Effector memory CD4-positive, alpha-beta T cell (primary cell): ENCODE results near the gene XPR1.

Experiments used
- DNase-seq, 3 donors: peaks; one replicate each; pipeline ENCODE4 v3.0.0-alpha.2; 2020
- H3K27ac ChIP-seq: 2 replicates; pipeline ENCODE4 v1.7.0; 2013; ENCODE audit warnings: mild to moderate bottlenecking, low read length, moderate library complexity; ENCODE audit not compliant: insufficient read depth, poor library complexity, severe bottlenecking
- H3K27me3 ChIP-seq: replicated peaks from 2 replicates; pipeline ENCODE4 v1.7.0; 2013; ENCODE audit warnings: mild to moderate bottlenecking, low read length; ENCODE audit not compliant: insufficient read depth, control insufficient read depth, poor library complexity, severe bottlenecking
- H3K36me3 ChIP-seq: 2 replicates; pipeline ENCODE4 v1.7.0; 2013; ENCODE audit warnings: mild to moderate bottlenecking, low read length, moderate library complexity; ENCODE audit not compliant: control insufficient read depth, insufficient read depth
- H3K4me1 ChIP-seq: 2 replicates; pipeline ENCODE4 v1.7.0; 2013; ENCODE audit warnings: low read length, mild to moderate bottlenecking; ENCODE audit not compliant: control insufficient read depth, insufficient read depth, poor library complexity, severe bottlenecking
- H3K4me3 ChIP-seq: 2 replicates; pipeline ENCODE4 v1.7.0; 2013; ENCODE audit warnings: low read length, low read depth, mild to moderate bottlenecking; ENCODE audit not compliant: insufficient read depth, poor library complexity, severe bottlenecking
- H3K9me3 ChIP-seq: 2 replicates; pipeline ENCODE4 v1.7.0; 2013; ENCODE audit warnings: mild to moderate bottlenecking, low read length, moderate library complexity; ENCODE audit not compliant: control insufficient read depth

The XPR1 gene

GRCh38 chr1:180598333-180598974 lies 33.4 kb upstream of the XPR1 start:
- Histone ChIP-seq H3K27me3 (no peaks in the 10 kb centered on the region), H3K4me3 (no peak overlapping the region), H3K36me3 (no peaks in the 10 kb centered on the region), H3K9me3 (no peaks in the 10 kb centered on the region), H3K27ac (no peak overlapping the region), H3K4me1 (no peaks in the 10 kb centered on the region)
- DNase-seq = no peak

GRCh38 chr1:180600343-180600742 lies 31.5 kb upstream of the XPR1 start:
- DNase-seq = no peak
- Histone ChIP-seq H3K4me3 (no peak overlapping the region), H3K27ac (no peak overlapping the region), H3K4me1 (no peaks in the 10 kb centered on the region), H3K27me3 (no peaks in the 10 kb centered on the region), H3K36me3 (no peaks in the 10 kb centered on the region), H3K9me3 (no peaks in the 10 kb centered on the region)

GRCh38 chr1:180601512-180601911 lies 30.3 kb upstream of the XPR1 start:
- H3K9me3 ChIP-seq = no peaks in the 10 kb centered on the region
- no peak for DNase-seq
- H3K27me3 ChIP-seq = no peaks in the 10 kb centered on the region
- no peaks in the 10 kb centered on the region for H3K36me3 ChIP-seq
- H3K4me1 ChIP-seq = no peaks in the 10 kb centered on the region
- H3K27ac ChIP-seq = no peak overlapping the region
- H3K4me3 ChIP-seq = no peak overlapping the region

GRCh38 chr1:180603223-180603849 lies 28.5 kb upstream of the XPR1 start:
- Histone ChIP-seq H3K27me3 (no peaks in the 10 kb centered on the region), H3K9me3 (no peaks in the 10 kb centered on the region), H3K4me1 (no peaks in the 10 kb centered on the region), H3K4me3 (no peak overlapping the region), H3K36me3 (no peaks in the 10 kb centered on the region), H3K27ac (no peak overlapping the region)
- DNase-seq = no peak

- no peak overlapping the region for H3K27ac ChIP-seq
- no peaks in the 10 kb centered on the region for H3K4me1 ChIP-seq
- no peak for DNase-seq
- no peaks in the 10 kb centered on the region for H3K36me3 ChIP-seq
- H3K9me3 ChIP-seq = no peaks in the 10 kb centered on the region
- no peaks in the 10 kb centered on the region for H3K27me3 ChIP-seq
- H3K4me3 ChIP-seq = no peak overlapping the region
Measured at GRCh38 chr1:180603850-180604226, 28.0 kb upstream of the XPR1 start.

- Histone ChIP-seq H3K27ac (no peak overlapping the region), H3K4me1 (no peaks in the 10 kb centered on the region), H3K27me3 (no peaks in the 10 kb centered on the region), H3K4me3 (no peak overlapping the region), H3K36me3 (no peaks in the 10 kb centered on the region), H3K9me3 (no peaks in the 10 kb centered on the region)
- no peak for DNase-seq
Measured at GRCh38 chr1:180606155-180606554, 25.7 kb upstream of the XPR1 start.

- Histone ChIP-seq H3K36me3 (no peaks in the 10 kb centered on the region), H3K27ac (no peak overlapping the region), H3K4me1 (no peaks in the 10 kb centered on the region), H3K4me3 (no peak overlapping the region), H3K9me3 (no peaks in the 10 kb centered on the region), H3K27me3 (no peaks in the 10 kb centered on the region)
- DNase-seq = no peak
Measured at GRCh38 chr1:180609643-180610555, 21.9 kb upstream of the XPR1 start.

- H3K27me3 ChIP-seq = no peaks in the 10 kb centered on the region
- no peak overlapping the region for H3K27ac ChIP-seq
- no peak for DNase-seq
- H3K4me3 ChIP-seq = no peak overlapping the region
- no peaks in the 10 kb centered on the region for H3K36me3 ChIP-seq
- H3K4me1 ChIP-seq = no peaks in the 10 kb centered on the region
- no peaks in the 10 kb centered on the region for H3K9me3 ChIP-seq
Measured at GRCh38 chr1:180610556-180611015, 21.2 kb upstream of the XPR1 start.

- Histone ChIP-seq H3K27ac (no peak overlapping the region), H3K9me3 (no peaks in the 10 kb centered on the region), H3K36me3 (no peaks in the 10 kb centered on the region), H3K4me1 (no peaks in the 10 kb centered on the region), H3K4me3 (no peak overlapping the region), H3K27me3 (no peaks in the 10 kb centered on the region)
- no peak for DNase-seq
Measured at GRCh38 chr1:180611016-180611930, 20.5 kb upstream of the XPR1 start.
